ENCODE data around the gene SPNS3. TPM values are rescaled to one million over a fixed set of nuclear protein-coding genes. Genes with fewer than 3 reads are reported as not detected.

The SPNS3 gene
- polyA plus RNA-seq, 2 of the 4 experiments (the other 2 are of a cell fraction), result not detected

- ChIA-PET POLR2A (no interaction called here), CTCF (interaction anchor here (1.0 to 1.9 kb wide), 4 partner anchors 13 to 90 kb away, joined by 3 to 5 read pairs (median 4); no protein-coding TSS in a partner anchor)
- Histone ChIP-seq H3K27ac (no peak overlapping the region), H3K4me1 (peaks cover 10% of the 10 kb centered on the region), H3K9me3 (no peaks in the 10 kb centered on the region), H3K4me2 (no peak overlapping the region), H3K4me3 (no peak overlapping the region)
- TF ChIP-seq HES2 (IDR thresholded peaks at IDR 0.05) (no peak), EHF (CRISPR knock-in tag; IDR thresholded peaks at IDR 0.05) (no peak), POLR2A (IDR thresholded peaks at IDR 0.05; ENCODE audit: low read length) (no peak), HOXB13 (CRISPR knock-in tag; IDR thresholded peaks at IDR 0.05; ENCODE audit: low read depth) (no peak), RARB (CRISPR knock-in tag; IDR thresholded peaks at IDR 0.05) (no peak), HDAC2 (IDR thresholded peaks at IDR 0.05) (no peak), FOSL2 (IDR thresholded peaks at IDR 0.05) (no peak), FOSL2 (CRISPR knock-in tag; IDR thresholded peaks at IDR 0.05) (no peak), ZC3H11A (IDR thresholded peaks at IDR 0.05) (no peak), ZFP36 (IDR thresholded peaks at IDR 0.05; ENCODE audit: borderline replicate concordance, partially characterized antibody) (no peak), ZNF302 (CRISPR knock-in tag; IDR thresholded peaks at IDR 0.05) (no peak), CTCF (IDR thresholded peaks at IDR 0.05) (no peak)
- no peak for ATAC-seq
- WGBS (ENCODE audit: missing lambda C conversion rate), result 51% methylated on average over 4 of the region's 4 CpGs
- no peak for DNase-seq (ENCODE audit: low read depth in 1 of 2, low spot score in 1 of 2)
- no peak for FAIRE-seq
Measured at GRCh38 chr17:4503283-4504025, 69.7 kb downstream of the SPNS3 start.

DNA sequence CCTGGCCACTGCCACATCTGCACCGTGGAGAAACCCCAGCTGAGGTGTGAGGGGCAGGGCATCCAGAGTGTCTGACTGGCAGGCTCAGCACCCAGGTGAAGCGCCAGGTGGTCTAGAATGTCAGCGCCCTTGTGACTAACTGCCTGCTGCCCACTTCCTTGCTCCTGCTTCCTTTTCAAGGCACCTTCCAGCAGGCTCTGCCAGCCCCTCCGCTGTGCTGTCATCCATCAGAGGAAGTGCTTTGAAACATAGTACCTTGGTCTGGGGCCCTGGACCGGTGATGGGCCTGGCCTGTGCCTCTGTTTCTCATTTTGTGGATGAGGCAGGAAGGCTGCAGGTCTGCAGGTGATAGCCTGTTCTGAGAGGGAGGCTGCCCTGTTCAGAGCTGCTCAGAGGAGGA, 70.4 kb downstream of the SPNS3 start:
- 51% methylated on average over 5 of the region's 5 CpGs for WGBS (ENCODE audit: missing lambda C conversion rate)

More for the DNA sequence above, 70.4 kb downstream of the SPNS3 start:
- TF ChIP-seq HOXB13 (CRISPR knock-in tag; IDR thresholded peaks at IDR 0.05; ENCODE audit: low read depth) (no peak), ATOH8 (CRISPR knock-in tag; IDR thresholded peaks at IDR 0.05; ENCODE audit: low read depth) (no peak), ESRRA (IDR thresholded peaks at IDR 0.05; ENCODE audit: borderline replicate concordance, low read length) (no peak), NFE2L2 (conservative IDR thresholded peaks at IDR 0.05; ENCODE audit: low read length) (no peak), FOSL2 (IDR thresholded peaks at IDR 0.05) (no peak), FOSL2 (CRISPR knock-in tag; IDR thresholded peaks at IDR 0.05) (no peak), BHLHE40 (IDR thresholded peaks at IDR 0.05; ENCODE audit: low read depth, low read length) (no peak), ZFP36 (IDR thresholded peaks at IDR 0.05; ENCODE audit: borderline replicate concordance, partially characterized antibody) (no peak), USF2 (IDR thresholded peaks at IDR 0.05) (no peak), POLR2A (IDR thresholded peaks at IDR 0.05; ENCODE audit: low read length) (no peak), PHF8 (IDR thresholded peaks at IDR 0.05; ENCODE audit: borderline replicate concordance, low read depth) (no peak), FOXS1 (CRISPR knock-in tag; IDR thresholded peaks at IDR 0.05) (no peak), MAX (IDR thresholded peaks at IDR 0.05) (no peak), GATA3 (IDR thresholded peaks at IDR 0.05; ENCODE audit: borderline replicate concordance) (no peak), HEYL (CRISPR knock-in tag; IDR thresholded peaks at IDR 0.05) (no peak), CTCF (IDR thresholded peaks at IDR 0.05) (no peak), REST (IDR thresholded peaks at IDR 0.05) (no peak)
- Histone ChIP-seq H3K9me3 (no peaks in the 10 kb centered on the region), H3K4me2 (no peak overlapping the region), H3K4me3 (no peak overlapping the region), H3K27ac (no peak overlapping the region), H3K4me1 (peaks cover 7% of the 10 kb centered on the region; the same call in 2 of the 3 replicates)
- DNase-seq (ENCODE audit: low read depth in 1 of 2, low spot score in 1 of 2) (no peak), ATAC-seq (no peak), FAIRE-seq (no peak)
- ChIA-PET POLR2A (no interaction called here), CTCF (interaction anchor here (1.0 to 2.6 kb wide), 4 partner anchors 13 to 91 kb away, joined by 3 to 10 read pairs (median 4); no protein-coding TSS in a partner anchor)

Measured in A549 (cell line).